CD4-positive, alpha-beta T cell treated with Interleukin-12 subunit alpha and Interleukin-12 subunit beta, for 1 hour (primary cell): Measurements from ENCODE around the gene SLC38A4.
"Not testable (repeated sequence)": the region's sequence is repeated elsewhere in the genome, so short reads cannot be mapped to it uniquely, and the experiment has no call there.

Experiments used
- DNase-seq: peaks from one replicate; pipeline ENCODE4 v3.0.0-alpha.2; 2020

Gene SLC38A4

DNA sequence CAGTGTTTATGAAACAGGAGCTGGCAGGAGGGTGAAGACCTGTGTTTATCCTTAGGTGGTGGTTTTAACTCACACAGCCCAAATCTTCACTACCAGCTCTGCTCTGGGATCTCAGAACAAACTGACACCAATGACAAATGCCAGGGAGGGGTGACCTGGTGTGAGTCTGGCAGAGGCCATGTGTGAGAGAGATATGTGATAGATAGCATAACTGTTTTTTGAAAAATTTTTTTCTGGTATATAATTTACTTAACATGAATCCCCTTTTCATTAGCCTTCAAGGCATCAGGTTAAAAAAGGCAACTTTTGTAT is 51.5 kb downstream of the SLC38A4 start:
- no peak for DNase-seq

DNA sequence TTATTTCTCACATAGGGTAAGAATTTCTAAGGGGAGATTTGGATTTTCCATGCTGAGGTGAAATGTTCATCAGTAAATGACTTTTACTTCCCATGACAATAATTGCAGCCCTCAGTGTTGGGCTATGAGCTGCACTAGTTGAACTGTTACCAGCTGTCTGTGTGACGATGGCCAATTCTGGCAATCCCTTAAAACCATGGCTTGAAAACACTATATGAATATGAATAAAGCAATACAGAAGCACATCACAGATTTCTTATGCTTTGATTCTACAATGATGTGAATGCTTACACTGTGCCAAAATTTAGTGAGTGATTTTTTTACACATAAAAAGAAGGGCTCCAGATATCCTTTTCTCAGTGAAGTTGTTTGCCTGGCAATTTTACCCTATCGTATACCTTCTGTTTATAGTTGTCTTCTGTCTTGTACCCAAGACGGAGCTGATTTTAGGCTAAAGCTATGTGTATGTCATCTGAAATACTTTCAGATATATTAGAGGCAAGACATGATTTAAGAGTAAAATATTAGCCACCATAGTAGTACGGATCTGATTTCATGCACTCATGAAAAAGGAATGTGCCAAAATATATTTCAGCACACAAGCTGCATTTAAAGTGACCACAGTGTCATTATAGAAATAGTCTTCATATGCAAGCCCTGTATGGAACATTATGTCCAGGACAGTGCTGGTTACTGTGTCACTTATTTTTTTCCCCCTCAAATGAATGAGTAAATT is 52.0 kb downstream of the SLC38A4 start:
- DNase-seq: no peak

DNA sequence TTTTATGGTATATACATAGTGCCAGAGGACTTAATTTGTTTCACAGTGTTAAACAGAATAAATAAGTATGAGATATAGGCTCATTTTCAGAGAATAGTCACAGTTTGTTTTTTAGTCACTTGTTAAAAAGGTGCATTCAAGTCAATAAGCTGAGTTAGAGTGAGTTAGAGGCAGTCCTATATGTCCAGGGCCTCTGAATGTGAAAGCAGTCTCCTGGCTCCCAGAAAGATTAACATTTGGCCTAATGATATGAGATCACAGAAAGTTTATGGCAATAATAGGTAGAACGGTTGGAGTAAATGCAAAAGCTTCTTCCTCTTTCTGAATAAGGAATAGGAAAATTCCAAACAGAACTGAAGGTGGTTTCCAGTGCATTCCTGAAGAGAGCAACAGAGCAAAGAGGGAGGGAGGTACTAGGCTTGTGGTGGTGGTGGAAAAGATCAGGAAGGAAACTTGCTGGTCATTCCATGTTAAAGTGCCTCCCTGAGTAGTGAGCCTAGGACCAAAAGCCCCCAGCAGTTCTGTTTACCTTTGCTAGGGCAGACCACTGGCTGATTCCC is 54.4 kb downstream of the SLC38A4 start:
- no peak for DNase-seq

DNA sequence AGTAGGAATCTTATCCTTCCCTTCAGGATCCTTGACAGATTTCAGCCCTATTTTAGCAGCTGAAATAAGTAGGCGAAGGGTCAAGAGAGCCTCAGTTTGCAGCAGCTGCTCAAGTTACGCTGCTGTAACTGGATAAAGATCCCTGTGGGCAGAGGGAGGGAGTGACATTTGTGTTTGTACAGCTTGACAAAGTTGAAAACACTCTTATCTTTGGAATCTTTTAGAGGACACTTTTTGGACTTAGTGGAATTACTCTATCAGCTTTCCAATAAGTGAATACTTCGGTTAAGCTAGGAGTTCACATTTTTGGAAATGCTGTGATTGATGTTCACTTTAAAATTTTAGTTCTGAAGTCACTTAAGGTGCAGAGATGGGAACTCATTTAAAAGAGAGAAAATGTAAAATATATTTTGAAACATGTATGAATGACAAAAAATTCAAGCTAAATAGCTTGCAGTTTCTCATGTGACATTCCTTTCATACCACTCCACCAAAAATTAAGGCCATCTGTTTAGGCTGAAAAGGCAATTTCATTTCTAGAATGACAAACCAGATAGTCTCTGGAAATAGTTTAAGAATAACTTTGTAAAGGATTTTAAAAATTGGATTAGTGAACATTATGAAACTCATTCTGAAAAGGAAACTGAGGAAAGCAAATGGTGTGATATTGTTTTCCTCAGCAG is 55.2 kb downstream of the SLC38A4 start:
- DNase-seq: no peak

DNA sequence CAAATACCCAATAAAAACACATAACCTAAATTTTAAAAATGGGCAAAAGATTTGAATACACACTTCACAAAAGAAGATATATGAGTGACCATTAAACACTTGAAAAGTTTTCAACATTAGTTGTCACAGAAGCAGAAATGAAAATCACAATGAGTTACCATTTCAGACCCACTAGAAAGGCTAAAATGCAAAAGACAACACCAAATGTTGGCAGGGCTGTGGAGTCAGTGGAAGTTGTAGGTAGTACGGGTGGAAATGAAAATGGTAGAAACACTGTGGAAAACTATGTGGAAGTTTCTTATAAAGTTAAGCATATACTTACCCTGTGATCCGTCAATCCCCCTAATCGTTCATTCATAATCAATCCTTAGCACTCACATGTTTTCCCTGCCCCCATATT is 61.8 kb downstream of the SLC38A4 start:
- DNase-seq: no peak

DNA sequence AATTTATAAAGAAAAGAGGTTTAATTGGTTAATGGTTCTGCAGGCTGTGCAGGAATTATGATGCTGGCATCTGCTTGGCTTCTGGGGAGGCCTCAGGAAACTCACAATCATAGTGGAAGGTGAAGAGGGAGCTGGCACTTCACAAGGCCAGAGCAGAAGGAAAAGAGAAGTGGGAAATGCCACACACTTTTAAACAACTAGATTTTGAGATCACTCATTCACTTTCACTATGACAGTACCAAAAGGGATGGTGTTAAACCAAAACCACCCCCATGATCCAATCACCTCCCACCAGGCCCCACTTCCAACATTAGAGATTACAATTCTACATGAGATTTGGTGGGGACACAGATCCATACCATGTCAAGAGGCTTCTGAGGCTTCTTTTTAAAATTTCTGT is 62.6 kb downstream of the SLC38A4 start:
- DNase-seq: no peak

DNA sequence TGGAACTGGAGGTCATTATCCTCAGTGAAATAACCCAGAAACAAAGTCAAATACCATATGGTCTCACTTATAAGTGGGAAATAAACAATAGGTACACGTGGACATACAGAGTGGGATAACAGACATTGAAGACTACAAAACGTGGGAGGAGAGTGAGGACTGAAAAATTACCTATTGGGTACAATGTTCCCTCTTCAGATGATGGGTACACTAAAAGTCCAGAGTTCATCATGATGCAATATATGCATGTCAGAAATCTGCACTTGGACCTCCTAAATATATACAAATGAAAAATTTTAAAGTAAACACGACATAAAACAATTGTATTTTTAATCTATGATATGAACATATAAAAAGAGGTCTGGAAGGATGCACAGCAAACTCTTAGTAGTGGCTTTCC is 71.2 kb downstream of the SLC38A4 start:
- no peak for DNase-seq

DNA sequence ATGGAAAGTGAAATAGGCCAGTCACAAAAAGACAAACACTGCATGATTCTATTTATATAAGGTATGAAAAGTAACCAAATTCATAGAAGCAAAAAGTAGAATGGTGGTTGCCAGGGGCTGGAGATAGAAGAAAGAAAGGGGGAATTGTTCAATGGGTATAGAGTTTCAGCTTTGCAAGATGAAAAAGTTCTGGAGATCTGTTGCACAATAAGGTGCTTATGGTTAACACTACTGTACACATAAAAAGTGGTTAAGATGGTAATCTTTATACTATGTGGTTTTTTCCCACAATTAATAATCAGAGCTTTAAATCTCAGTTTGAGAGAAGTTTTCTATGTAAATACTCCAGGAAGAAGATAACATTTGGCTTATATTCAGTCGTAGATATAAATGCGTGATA is 73.4 kb downstream of the SLC38A4 start:
- no peak for DNase-seq

DNA sequence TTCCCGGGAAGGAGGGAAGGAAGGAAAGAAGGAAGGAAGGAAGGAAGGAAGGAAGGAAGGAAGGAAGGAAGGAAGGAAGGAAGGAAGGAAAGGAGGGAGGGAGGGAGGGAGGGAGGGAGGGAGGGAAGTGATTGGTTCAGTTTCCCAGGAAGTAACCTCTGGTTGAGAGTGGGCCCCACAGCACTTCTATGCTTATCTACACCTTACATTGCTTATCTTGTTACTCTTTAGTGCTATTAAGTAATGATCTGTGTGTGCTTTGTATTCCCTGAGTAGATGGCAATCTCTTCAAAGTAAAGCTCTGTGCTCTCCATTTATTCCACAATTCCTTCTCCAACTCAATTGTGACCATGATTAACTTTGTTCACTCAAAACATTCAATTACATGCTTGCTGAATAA is 74.6 kb downstream of the SLC38A4 start:
- no peak for DNase-seq

DNA sequence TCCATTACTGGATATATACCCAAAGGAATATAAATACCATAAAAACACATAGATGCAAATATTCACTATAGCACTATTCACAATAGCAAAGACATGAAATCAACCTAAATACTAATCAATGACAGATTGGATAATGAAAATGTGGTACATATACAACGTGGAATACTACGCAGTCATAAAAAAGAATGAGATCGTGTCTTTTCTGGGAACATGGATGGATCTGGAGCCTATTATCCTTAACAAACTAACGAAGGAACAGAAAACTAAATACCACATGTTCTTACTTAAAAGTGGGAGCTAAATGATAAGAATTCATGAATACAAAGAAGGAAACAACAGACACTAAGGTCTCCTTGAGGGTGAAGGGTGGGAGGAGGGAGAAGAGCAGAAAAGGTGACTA is 76.5 kb downstream of the SLC38A4 start:
- no peak for DNase-seq

DNA sequence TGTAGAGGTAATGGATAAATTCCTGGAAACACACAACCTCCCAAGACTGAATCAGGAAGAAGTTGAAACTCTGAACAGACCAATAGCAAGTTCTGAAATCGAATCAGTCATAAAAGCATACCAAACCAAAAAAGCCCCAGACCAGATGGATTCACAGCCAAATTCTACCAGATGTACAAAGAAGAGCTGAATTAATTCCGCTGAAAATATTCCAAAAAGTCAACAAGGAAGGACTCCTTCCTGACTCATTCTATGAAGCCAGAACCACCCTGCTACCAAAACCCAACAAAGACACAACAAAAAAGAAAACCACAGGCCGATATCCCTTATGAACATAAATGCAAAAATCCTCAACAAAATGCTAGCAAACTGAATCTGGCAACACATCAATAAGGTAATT is 81.5 kb downstream of the SLC38A4 start:
- DNase-seq: no peak

DNA sequence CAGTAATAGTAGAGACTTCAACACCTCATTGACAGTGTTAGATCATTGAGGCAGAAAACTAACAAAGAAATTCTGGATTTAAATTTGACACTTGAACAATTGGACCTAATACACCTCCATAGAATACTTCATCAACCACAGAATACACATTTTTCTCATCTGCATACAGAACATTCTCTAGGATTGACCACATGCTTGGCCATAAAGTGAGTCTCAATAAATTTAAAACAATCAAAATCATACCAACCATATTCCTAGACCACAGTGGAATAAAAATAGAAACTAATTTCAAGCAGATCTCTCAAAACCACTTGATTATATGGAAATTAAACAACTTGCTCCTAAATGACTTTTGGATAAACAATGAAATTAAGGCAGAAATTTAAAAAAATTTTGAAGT is 82.3 kb downstream of the SLC38A4 start:
- DNase-seq: no peak

DNA sequence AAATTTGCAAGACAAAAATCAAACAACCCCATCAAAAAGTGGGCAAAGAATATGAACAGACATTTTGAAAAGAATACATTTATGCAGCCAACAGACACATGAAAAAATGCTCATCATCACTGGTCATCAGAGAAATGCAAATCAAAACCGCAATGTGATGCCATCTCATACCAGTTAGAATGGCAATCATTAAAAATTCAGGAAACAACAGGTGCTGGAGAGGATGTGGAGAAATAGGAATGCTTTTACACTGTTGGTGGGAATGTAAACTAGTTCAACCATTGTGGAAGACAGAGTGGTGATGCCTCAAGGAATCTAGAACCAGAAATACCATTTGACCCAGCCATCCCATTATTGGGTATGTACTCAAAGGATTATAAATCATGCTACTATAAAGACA is 83.5 kb downstream of the SLC38A4 start:
- DNase-seq: not testable (repeated sequence)

DNA sequence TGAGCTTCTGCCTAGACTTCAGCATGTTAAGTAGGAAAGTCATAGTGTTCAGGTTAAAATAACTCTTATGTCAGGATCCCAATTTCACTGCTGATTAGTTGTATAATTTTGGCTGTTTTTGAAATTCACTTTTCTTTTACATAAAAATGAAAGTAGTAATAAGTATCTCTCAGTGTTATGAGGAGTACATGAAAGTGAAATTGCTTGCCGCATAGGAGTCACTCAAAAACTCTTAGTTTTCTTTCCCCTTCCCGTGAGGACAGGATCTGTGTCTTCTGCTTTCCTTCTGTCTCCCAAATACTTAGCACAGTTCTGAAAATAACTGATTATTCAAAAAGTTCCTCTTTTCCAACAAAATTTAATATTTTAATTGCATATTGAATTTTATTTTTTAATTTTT is 100.5 kb downstream of the SLC38A4 start:
- no peak for DNase-seq

DNA sequence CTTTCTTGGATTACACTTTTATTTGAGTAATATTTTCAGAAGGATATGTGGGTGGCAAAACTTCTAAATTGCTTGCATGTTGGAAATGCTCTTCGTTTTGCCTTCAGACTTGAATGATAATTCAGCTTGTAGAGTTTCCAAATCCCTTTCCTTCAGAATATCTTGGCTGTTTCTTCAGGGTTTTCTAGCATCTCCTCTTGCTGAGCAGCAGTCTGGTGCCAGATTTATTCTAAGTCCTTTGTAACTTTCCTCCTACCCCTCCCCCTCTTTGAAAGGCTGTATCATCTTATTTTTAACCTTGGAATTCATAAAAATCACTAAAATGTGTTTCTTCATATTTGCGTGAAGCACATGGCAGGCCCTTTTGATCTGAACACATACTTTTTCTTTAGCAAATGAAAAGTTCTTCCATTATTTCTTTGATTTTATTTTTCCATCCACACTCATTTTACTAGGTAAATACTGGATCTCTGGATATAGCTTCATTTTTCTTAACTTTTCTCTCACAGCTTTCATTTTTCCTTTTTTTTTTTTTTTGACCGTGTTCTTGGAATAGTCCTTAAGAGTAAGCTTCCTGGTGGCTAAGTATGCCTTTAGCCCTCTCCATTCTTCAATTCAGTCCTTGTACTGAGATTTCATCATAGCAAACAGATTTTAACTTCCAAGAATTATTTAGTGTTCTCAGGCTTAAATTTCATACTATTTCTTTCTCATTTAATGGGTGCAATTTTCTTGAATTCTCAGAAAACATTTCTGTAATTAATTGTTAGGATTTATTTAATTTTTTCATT is 102.0 kb downstream of the SLC38A4 start:
- DNase-seq: no peak

DNA sequence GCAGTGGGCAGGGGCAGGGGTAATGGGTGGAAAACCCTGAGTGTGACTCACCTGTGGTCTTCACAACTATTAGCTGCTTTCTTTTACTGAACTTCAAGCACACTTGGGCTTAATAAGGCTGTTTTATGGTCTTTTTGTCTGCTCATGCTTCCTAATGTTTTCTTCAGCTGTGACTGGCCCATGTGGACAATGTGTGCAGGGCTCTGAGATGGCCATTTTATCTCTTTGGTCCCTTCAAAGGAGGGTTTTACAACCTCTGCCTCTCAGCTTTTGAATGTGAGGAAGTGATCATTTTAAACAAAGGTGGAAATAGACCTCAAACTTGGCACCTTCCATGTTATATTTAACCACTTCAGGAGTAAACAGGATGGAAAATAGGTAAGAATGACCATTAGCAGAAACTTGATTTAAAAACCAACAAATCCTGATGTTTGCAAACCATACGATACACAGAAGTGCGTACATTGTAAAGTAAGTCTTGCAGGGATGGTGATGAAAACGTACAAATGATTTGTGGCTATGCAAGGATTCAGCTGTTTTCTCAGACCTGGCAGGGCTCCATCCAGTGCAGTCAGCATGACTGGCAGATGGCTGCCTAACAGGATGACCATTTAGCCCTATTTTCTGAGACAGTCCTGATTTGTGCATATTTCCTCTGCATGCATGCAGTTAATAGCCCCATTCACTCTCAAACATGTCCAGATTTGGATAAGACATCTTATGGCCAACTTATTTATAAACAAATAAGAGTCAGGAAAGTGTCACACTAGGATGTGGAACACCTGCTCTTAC is 103.2 kb downstream of the SLC38A4 start:
- no peak for DNase-seq

DNA sequence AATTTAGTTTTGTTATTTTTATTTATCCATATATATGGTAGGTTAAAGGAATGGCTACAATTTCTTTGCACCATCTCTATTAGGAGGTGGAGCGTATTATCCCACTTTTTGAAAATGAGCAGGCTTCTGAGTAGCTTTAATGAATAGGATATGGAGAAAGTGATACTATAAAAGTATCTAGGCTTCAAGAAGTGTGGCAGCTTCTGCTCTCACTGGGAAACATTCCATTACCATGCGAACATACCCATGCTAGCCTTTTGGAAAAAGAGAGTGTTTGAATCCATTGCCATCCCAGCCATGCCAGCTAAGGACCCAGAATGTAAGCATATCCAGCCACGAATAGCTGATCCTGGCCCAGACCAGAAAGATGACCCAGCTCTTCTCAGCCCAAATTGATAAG is 107.3 kb downstream of the SLC38A4 start:
- DNase-seq: no peak

DNA sequence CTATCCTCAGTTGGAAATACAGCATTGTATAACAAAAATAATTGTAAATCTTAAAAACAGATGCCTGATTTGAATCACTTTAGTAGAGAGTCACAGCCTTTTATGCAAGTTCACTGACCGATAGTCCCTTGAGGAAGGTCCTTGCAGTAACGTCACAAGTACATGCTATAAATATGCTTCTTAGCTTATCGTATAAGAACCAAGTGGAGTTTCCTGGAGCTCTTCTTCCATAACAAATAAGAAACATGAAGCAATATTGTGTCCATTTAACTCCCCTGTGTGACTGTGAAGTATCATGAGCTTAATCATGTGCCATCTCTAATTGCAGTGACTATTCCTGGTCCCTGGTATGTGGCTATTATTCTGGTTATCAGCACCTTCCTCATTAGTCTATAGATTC is 107.9 kb downstream of the SLC38A4 start:
- no peak for DNase-seq

DNA sequence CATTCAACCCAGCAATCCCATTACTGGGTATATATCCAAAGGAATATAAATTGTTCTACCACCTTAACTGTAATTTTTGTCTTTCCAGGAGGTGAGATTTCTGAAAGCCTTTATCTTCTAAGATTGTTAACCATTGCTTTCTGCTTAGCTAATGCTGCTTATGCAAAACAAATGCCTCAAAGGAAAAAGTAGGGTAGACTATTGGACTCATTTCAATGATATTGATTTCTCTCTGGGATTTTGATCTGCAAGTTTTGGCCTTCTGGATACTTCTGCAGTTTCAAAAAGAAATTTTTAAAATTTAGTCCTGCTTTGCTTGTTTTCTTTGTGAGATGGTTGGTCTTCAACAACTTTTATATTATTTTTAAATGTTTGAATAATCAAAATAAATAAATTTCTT is 108.6 kb downstream of the SLC38A4 start:
- DNase-seq: no peak
